ENCODE measurements around the gene CDC6.
A peak's percentile ranks its signal among the peaks of the same experiment; 100 is the strongest.

DNA sequence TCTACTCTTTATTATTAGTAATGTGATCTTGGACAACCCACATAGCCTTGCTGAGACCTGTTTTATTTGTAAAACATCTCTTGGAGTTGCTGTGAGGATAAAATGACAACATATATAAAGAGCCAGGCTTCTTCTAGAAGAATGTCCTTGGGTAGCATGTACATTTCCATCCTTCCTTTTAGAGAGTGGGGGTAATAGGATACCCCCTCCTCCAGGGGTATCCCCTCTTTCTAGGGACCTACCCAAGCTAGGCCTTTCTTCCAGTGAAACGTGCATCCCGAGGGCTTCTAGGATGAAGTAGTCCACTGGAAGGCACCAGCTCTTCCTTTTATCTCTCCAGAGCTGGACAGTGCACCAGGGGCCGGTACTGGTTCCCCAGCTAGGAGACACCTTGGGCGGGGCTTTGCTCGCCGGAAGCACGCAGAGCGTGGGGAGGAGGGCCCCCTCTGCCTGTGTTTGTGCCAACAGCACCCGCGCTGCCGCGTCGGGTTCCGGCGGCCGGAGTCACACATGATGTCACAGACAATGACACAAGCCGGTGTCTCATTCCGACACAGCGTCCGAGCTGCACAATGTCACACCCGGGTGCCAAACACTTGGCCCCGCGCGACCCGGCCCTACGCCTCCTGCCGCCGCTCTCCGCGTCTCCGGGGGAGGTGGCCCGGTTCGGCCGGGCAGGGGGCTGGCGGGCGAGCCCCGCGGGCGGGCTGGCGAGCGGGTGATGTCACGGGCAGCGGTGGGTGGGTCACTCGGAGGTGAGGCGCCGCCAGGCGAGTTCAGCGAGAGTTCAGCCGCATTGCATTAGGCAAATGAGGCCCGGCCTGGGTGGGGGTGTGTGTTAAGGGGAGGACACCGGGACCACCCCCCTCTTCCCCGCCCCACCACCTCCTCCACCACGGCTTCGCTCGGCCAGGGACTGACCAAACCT is 53.5 kb downstream of the CDC6 start:
- TF ChIP-seq CTCF (IDR thresholded peaks at IDR 0.05), result peak in 6 of 12 donors; percentile 11 to 50 (median 32)
- TF ChIP-seq POLR2A (IDR thresholded peaks at IDR 0.05), result peak in 1 of 2 donors; percentile 81

Measured in heart left ventricle (tissue), 13 donors.